ENCODE data around the gene GPC2.

GRCh38 chr7:100171087-100171681 lies 6.0 kb downstream of the GPC2 start:
- TF ChIP-seq CTCF (IDR thresholded peaks at IDR 0.05): no peak
- no peak for TF ChIP-seq POLR2A (IDR thresholded peaks at IDR 0.05)
